Measurements from ENCODE around the gene SLCO2A1.

The SLCO2A1 gene

DNA sequence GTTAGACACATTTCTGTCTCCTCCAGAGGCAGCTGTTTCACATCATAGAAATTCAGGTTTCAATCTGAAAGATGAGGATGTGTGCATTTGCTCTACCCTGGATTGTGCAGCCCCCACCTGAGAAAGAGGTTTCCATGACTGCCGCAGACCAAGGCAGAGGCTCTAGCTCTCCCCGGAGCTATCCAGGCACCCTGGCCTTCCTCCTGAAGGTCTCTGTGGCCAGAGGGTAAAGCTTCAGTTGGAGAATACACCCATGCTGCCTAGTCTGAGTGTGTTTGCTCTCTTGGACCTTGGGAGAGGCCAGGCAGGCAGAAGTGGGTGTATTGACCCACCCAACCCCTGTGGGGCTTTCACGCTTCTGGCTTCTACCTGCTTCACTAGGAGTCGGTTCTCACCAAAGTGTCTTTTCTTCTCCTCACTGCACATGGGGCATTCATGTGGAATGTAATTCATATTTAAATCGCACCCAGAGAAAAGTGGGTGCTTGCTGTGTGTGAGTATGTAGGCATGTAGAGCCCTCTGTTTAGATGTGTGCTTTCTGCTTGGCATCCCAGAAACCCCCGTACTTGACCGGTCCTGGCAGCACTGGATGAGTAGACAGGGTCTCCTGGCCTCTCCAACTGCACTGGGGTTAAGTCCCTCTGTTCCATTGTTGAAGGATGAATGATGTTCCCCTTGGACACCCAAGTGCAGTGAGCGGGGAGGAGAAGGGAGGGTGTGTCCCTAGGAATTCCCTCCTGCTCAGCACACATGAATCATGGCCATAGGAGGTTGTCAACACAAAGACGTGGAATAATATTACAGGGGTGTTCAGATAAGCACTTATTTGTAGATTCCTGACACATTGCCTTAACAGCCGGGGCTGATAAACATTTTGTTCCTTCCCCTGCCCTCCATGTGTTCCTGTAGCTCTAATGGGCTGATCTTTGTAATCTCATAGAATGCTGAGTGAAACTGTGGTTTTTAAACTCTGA is 113.8 kb downstream of the SLCO2A1 start:
- no peak for DNase-seq (ENCODE audit: extremely low read depth in 1 of 2, low read depth in 1 of 2)

DNA sequence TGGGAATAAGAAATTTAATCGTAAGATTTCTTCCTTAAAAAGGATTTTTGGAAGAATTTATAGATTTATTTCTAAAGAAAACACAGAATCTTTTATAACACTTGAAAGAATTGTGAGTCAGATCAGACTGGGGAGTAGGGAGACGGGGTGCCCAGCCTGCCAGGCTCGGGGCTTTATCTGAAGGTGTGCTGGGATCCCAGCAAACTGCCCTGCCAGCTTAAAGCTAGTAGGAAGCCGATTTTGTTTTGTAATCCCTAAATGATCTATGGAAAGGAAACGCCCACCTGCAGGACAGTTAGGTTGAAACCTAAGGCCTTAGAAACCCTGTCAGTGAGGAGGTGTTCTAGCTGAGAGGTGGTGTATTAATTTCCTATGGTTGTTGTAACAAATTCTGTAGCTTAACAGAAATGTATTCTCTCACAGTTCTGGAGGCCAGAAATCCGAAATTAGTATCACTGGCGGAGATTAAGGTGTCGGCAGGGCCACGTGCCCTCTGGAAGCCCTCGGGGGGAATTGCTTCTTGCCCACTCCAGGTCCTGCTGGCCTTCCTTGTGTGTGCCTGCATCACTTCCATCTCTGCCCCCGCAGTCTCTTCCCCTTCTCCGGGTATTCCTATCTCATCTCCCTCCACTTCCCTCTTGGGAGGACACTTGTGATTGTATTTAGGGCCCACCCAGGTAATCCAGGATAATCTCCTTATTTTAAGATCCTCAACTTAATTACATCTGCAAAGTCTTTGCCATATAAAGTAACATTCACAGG is 114.7 kb downstream of the SLCO2A1 start:
- no peak for DNase-seq (ENCODE audit: extremely low read depth in 1 of 2, low read depth in 1 of 2)

DNA sequence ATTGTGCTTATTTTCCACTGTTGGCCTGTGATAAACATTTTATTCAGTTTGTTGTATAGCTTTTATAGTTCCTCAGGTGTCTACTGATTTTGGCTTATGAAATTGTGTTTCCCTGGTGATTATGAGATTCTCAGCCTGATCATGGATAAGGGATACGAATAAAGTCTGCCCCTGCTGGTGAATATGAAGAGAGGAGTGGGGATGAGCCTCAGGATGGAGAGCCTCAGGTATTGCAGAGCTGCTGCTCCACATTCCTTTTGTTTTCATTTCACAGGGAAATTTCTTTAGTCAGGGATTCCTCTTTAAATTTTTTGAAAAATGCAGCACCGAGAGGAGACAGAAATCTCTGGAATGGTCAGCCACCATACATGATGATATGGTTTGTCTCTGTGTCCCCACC is 119.3 kb downstream of the SLCO2A1 start:
- DNase-seq (ENCODE audit: extremely low read depth in 1 of 2, low read depth in 1 of 2): no peak

DNA sequence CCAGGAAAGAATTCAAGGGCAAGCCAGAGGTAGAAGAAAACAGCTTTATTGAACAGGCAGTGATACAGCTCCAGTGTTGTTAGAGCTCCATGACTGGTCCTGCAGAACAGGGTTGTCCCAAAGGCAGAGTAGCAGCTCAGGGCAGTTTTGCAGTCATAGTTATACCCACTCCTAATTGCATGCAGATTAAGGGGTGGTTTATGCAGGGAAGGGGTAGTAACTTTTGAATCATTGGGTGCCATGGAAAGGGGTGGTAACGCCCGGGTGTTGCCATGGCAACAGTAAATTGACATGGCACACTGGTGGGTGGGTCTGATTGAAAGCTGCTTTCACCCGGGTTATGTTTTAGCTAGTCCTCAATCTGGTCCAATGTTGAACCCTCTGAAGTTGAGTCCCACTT is 124.3 kb downstream of the SLCO2A1 start:
- DNase-seq (ENCODE audit: extremely low read depth in 1 of 2, low read depth in 1 of 2): no peak

DNA sequence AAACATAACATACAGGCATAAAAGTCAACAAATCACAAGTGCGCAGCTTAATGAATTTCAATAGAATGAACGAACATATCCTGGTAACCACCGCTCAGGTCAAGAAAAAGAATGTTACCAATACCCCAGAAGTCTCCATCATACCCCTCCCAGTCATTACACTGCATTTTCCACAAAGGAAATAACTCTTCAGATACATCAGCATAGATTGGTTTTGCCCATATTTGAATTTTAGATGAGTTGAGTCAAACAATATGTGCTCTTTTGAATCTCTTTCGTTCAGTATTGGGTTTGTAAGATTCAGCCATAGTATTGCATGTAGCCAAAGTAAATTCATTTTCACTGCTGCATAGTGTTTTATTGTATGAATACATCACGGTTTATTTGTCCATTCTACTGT is 127.9 kb downstream of the SLCO2A1 start:
- no peak for DNase-seq (ENCODE audit: extremely low read depth in 1 of 2, low read depth in 1 of 2)

DNA sequence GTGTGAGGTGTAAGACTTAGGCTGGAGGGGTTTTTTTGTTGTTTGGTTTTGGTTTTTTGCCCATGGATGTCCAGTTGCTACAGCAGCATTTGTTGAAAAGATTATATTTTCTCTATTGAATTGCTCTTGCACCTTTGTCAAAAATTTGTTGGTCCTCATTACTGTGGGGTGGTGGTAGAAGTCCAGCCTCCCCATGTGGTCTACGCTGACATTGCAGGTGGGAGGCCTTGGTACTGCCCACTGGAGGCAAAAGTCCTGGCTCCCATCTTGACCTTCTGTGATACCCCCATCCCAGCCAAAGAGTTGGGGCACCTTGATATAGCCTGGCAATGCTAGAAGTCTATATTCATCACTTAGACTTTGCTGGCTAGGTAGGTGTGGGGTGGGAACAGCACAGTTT is 128.6 kb downstream of the SLCO2A1 start:
- no peak for DNase-seq (ENCODE audit: extremely low read depth in 1 of 2, low read depth in 1 of 2)

DNA sequence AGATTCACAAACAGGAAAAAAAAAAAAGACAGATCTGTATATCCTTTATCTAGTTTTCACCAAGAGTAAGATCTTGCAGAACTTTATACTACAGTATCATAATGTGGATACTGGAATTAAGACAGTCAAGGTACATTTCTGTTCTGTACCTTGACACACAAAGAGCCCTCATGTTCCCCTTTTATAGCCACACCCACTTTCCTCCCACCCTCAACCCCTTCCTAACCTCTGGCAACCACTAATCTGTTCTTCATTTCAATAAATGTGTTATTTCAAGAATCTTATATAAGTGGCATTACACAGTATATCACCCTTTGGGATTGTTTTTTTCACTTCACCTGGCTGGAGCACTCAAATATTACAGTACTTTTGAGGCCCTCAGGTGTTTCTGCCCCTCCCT is 130.4 kb downstream of the SLCO2A1 start:
- DNase-seq (ENCODE audit: extremely low read depth in 1 of 2, low read depth in 1 of 2): no peak

DNA sequence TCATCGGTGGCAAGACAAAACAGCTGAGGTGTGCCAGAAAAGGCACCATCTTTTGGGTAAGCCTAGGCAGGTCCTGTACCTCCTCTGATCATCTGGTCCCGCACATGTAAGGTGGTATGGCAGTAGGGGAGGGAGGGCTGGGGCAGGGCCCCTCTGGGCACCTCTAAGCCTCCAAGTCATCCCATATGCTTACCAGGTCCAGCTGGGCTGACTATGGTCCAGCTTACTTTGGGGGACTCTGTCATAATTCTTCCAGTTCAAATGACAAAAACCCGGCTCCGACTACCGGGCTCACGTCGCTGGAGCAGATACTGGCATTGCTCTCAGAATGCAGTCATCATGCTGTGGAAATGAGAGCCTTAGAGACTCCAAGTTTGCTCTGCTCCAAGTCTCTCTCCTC is 132.2 kb downstream of the SLCO2A1 start:
- no peak for DNase-seq (ENCODE audit: extremely low read depth in 1 of 2, low read depth in 1 of 2)

DNA sequence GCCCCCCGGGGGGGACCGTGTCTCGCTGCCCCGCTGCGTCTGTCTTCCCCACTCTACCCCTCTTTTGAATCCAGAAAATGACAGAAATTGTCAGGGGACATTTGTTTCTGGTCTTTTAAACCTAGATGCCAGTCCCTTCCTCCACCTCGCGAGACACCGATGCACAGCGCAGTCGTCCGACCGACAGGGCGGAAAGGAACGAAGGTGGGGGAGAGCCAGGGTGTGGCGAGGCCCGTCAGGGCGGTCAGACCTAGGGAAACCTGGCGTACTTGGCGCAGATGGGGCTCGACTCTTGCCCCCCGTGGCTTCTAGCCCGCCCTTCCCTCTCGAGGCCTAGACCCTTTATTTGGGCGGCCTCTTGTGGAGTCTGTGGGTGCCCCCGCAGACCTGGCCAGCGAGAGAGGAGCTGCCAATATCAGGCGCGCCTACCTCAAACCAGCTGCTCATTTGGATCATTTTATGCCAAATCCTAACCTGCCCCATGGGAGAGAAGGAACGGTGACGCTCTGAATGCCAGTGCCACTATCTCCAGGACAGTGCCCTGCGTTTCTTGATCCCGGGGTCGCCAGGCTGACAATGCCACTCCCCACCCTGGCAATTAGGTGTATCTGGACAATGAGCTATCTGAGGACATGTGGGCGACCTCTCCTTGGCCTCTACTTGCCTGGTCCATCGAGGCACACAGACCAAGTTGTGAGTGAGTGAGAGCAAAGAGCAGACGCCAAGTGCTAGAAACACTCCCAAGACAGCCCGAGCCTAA is 133.5 kb downstream of the SLCO2A1 start:
- no peak for DNase-seq (ENCODE audit: extremely low read depth in 1 of 2, low read depth in 1 of 2)

DNA sequence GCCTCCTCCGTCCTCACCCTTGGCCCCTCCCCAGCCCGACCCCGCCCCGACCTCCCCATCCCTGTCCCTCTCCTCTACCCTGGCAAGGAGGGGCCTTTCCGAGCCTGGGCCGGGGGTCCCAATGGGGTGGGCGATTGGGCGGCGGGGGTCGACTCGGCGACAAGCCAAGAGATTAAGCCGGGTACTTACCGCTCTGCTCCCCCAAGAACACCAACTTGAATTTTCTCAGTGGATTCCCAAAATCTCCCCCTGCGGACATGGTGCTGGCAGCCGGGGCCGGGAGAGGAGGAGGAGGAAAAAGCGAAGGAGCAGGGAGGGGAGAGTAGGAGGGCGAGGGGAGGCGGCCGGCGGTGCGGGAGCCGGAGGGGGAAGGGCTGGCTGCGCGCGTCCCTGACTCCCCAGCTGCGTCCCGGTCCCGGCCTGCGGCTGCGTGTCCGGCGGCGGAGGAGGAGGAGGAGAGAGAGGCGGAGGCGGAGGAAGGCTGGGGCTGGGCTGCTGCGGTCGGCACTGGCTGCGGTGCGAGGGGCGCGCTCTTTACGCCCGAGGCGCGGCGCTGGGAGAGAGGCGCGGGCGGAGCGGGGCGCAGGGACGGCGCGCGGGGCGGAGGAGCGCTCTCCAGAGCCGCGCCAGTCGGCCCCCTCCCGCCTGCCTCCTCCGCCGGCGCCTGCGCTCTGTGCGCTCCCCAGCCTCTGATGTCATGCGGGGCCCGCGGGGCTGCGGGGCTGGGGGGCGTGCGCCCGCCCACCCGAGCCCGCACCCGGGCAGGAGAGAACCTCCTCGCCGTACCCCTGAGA is 134.3 kb downstream of the SLCO2A1 start, which contains the start of gene RAB6B:
Gene RAB6B, minus strand, starts transcription at position 675 of the 794 bp plus-strand sequence. Its CDS starts 416 bp downstream, at position 259.
- DNase-seq (ENCODE audit: extremely low read depth in 1 of 2, low read depth in 1 of 2): no peak

DNA sequence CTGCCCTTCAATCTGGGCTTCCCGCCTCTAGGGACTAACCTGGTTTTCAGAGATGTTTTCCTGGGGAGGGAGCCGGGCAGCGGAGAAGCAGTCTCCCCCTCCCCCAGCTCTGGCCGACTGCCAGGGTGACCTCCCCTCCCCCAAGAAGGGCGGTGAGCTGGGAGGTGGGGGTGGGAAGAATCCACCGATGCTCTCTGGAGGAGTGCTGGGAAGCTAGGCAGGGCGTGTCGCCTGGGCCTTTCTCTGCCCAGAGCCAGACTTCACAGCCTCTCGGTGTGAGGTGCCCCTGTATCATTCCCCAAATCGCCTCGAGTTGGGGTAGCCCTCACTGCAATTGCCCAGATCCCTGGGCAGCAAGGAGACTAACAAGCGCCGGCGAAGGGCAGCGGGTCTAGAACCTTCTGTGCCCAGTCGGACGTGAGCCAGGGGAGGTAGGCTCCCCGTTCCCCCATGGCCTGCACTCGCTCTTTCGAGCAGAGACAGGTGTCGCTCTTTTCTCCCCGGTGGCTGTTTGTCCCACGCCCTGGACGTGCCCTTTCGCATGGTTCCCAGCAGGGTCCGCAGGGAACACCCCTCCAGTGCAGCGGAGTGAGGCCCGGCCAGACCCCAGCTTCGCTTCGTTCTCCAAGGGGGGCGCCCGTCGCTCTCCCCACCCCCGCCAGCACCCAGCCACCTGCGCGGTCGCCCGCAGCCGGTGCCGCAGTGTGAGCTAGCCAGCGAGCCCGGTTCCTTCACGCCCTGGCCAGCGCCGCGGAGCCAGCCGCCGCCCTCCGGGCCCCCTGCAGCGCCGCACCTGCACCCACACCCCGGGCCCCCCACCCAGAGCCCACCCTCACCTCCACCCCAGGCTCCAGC is 135.1 kb downstream of the SLCO2A1 start:
- DNase-seq (ENCODE audit: extremely low read depth in 1 of 2, low read depth in 1 of 2): no peak

DNA sequence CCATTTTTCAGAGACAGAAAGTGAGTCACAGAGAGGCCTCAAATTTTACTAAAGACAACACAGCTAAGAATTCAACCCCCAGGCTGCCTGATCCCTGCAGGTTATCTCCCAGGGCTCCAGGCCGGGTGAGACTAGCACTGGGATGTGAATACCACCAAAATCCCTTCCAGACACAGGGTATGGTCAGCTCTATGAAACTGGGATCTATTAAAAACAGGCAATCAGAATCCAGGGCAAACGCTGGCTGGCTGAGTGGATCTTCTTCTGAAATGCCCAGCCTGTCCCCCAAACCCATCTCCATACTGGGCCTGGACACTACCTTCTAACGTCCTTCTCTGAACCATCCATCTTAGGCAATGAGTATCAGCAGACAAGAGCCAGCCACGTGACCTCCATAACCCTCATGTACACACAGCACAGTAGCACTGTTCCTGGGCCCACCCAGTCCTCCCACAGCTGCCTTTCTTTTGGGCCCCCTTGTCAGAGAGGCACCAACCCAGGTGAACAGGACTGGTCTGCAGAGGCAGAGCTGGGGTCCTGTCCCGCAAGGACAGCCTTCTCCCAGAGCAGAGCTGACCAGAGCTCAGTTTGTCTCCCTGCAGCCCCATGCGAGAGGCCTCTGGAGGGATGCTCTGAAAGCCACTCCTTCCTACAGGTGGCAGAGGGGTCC is 135.9 kb downstream of the SLCO2A1 start:
- no peak for DNase-seq (ENCODE audit: extremely low read depth in 1 of 2, low read depth in 1 of 2)

DNA sequence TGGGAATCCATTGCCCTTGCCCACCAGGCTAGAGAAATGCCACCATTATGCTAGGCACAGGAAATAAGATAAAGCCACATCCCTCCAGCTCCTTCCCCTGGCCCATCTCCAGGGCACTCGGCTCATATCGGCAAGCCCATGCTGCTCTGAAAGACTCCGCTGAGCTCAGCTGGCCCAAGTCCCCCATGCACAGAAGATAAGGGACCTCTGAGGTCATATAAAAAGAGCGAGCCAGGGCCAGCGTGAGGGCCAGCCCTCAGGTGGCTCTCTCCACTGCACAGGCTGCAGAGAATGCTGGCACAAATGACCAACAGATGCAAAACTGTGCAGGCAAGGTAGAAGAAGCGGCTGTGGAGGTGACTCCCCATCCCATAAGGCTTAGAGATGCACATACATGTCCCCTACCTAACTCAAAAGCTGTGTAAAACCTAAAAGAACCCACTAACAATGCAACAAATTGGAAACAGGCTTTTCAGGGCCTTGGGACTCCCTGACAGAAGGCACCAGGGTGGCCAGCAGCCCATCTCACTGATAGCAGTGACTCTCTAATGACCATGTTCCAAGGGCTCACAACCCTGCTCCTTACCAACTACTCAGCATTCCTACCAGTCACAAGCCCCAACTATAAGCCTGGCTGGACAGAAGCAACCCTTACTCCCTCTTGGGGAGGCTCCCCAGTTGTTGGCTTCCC is 137.0 kb downstream of the SLCO2A1 start:
- DNase-seq (ENCODE audit: extremely low read depth in 1 of 2, low read depth in 1 of 2): no peak

DNA sequence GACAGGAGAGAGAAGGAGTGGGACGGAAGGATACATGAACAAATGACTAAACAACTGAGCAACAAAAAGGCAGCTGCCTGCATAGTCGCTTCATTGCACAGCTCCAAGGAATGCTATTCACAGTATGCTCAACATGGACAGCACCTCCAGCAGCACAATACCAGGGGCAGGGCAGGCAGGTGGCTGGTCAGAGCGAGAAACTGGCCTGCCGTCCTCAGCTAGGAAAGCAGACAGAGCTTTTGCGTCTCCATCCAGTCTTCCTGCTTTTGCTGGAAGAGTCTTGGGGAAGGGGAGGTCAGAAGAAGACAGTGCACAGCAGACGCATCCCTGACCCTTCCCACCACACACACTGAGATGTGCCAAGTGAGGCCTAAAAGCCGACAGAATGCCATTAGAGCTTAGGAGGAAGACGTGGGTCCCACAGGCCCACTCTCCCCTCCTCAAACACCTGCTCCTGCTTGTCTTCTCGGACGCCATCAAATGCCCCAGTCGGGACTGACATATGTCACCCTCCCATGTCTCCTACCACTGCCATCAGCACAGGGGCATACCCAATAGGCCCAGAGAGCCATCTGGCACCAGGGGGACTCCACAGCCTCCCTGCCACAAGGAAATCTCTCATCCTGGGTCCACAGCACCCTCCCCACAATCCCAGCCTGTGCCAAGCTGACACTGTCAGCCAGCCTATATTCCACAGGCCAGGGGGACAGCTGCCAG is 137.9 kb downstream of the SLCO2A1 start:
- DNase-seq (ENCODE audit: extremely low read depth in 1 of 2, low read depth in 1 of 2): no peak

DNA sequence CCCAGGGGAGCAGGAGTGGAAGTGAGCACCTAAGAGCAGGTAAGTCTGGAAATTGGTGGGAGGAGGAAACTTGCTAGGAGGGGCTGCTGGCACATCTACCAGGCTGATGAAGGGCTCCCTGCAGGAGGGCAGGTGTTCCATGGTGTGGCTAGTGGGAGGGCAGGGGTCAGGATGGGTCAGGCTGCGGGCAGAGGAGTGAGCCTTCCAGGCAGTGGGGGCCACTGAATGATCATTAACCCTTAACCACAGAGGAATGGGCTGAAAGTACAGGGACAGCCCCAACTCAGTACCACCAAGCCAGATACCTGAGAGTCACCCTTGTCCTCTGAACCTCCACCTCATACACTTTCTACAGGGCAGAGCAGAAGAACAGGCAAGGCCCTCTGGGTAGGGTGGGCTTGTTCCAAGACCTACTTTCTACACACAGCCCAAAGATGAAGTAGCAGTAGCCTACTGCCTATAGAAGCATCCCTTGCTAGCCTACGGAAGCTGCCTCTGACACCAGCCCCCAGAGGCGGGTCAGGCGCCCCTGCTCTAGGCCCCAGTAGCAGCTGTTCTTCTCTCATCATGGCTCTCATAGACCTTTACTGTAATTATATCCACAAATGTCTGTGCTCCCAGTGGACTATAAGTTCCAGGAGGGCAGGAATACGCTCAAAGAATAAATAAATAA is 138.6 kb downstream of the SLCO2A1 start:
- DNase-seq (ENCODE audit: extremely low read depth in 1 of 2, low read depth in 1 of 2): no peak

DNA sequence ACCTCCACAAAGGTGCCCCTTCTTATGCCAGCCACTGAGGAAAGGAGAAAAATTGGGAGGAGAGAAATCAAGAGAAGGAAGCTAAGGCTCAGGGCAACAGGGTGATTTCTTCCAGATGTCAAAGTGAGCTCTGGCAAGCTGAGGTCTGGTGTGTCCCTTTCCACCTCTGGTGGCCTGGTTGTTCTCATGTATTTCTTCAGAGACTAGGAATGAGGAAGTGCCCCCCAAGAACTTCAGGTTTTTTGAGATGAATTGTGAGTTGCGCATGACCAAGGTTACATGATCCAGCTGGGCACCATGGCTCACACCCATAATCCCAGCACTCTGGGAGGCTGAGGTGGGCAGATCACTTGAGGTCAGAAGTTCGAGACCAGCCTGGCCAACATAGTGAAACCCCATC is 139.7 kb downstream of the SLCO2A1 start:
- DNase-seq (ENCODE audit: extremely low read depth in 1 of 2, low read depth in 1 of 2): no peak

DNA sequence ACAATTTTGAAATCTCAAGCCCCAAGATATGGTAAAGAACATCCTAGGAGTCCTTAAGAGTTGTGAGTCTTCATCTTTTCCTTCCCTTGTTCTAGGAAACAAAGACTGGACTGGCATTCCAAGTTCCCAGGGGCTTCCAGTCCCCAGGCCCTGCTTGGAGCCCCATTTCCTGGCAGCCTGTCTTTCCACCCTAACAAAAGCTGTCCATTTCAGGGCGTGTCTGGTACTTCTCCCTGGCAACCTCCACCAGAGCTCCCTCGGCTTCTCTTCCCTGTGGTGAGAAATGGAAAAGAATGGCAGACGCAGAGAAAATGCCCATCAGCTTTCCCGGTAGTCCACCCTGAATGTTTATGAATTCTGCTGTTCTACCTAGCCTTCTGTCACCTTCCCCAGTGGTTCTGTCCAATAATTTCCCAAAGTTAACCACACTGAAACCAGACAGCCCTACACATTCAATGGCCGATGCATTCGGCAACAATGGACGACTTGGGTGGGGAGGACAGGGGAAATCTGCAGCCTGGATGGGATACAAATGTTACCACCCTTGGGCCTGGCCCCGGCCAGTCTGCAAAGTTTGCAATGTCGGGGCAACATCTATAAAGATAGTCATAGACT is 140.9 kb downstream of the SLCO2A1 start:
- DNase-seq (ENCODE audit: extremely low read depth in 1 of 2, low read depth in 1 of 2): no peak
